ENCODE results near the gene DERL2. TPM values are rescaled to one million over a fixed set of nuclear protein-coding genes. Genes with fewer than 3 reads are reported as not detected.
A peak's percentile ranks its signal among the peaks of the same experiment; 100 is the strongest.

The DERL2 gene
- total RNA-seq, 4 donors from 2014 or later: 23.8 to 48.5 (median 26.2) TPM

DNA sequence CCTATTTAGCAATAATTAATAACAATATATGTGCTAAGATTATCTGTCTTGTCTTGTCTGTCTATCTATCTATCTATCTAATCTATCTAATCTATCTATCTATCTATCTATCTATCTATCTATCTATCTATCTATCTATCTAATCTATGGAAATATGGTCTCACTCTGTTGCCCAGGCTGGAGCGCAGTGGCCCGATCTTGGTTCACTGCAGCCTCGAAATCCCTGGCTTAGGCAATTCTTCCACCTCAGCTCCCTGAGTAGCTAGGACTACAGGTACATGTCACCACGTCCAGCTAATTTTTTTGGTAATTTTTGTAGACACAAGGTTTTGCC, 45.1 kb upstream of the DERL2 start:
- H3K27me3 ChIP-seq: no peaks in the 10 kb centered on the region
- H3K9me3 ChIP-seq: no peaks in the 10 kb centered on the region
- peaks cover 0 to 11% (median 3%) of the 10 kb centered on the region in 3 donors for H3K4me1 ChIP-seq
- TF ChIP-seq, protein P1, sequence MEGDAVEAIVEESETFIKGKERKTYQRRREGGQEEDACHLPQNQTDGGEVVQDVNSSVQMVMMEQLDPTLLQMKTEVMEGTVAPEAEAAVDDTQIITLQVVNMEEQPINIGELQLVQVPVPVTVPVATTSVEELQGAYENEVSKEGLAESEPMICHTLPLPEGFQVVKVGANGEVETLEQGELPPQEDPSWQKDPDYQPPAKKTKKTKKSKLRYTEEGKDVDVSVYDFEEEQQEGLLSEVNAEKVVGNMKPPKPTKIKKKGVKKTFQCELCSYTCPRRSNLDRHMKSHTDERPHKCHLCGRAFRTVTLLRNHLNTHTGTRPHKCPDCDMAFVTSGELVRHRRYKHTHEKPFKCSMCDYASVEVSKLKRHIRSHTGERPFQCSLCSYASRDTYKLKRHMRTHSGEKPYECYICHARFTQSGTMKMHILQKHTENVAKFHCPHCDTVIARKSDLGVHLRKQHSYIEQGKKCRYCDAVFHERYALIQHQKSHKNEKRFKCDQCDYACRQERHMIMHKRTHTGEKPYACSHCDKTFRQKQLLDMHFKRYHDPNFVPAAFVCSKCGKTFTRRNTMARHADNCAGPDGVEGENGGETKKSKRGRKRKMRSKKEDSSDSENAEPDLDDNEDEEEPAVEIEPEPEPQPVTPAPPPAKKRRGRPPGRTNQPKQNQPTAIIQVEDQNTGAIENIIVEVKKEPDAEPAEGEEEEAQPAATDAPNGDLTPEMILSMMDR (IDR thresholded peaks at IDR 0.05): no peak
- TF ChIP-seq POLR2AphosphoS5 (IDR thresholded peaks at IDR 0.05) (no peak), POLR2A (IDR thresholded peaks at IDR 0.05) (no peak), EP300 (IDR thresholded peaks at IDR 0.05) (no peak)
- H3K4me3 ChIP-seq: no peak overlapping the region
- H3K27ac ChIP-seq: no peak overlapping the region
- 92 to 97% methylated on average over 3 of the region's 4 CpGs for WGBS, 2 donors (ENCODE audit: low coverage in 1 of 2)
- H3K36me3 ChIP-seq: peaks cover 0 to 41% of the 10 kb centered on the region in 2 donors
- ATAC-seq: no peak

DNA sequence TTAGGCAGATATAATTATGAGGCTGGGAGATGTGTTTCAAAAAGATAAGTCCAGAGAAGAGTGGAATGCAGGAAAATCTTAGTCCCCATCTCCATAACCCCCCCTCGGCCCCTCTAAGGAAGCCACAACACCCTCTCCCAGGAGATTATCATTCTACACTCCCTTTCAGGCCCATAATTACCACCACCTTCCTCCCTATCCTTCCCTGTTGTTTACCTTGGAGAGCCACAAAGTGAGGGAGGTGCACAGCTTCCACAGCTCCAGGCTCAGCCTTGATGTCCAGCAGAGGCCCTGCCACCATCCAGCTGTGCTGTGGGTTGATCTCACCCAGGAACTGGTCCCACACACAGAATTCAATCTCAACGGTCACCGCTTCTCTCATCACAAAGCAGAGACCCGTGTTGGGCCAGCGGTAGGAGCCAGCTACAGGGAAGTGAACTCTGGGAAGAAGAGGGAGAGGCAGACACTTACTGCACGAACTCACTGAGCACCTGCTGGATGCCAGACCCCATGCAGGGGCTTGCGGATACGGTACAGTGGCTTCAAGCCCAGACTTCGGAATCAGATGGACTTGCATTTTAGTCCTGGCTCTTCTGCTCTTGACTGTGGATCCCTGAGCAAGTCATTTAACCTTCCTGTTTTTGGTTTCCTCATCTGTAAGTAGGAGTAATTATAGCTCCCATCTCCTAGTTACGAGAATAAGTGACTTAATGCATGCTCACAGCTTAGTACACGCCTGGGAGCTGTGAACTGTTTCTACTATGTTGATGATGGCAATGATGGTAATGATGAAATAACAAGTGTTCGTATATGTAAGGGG, 44.5 kb upstream of the DERL2 start:
- Histone ChIP-seq H3K36me3 (peaks cover 0 to 43% of the 10 kb centered on the region in 2 donors), H3K4me1 (peaks cover 0 to 11% (median 3%) of the 10 kb centered on the region in 3 donors), H3K9me3 (no peaks in the 10 kb centered on the region), H3K27ac (no peak overlapping the region), H3K4me3 (no peak overlapping the region), H3K27me3 (no peaks in the 10 kb centered on the region)
- ATAC-seq: no peak
- WGBS, 2 donors (ENCODE audit: low coverage in 1 of 2): 83 to 86% methylated on average over 6 to 8 of the region's 12 CpGs
- TF ChIP-seq, protein P1 (IDR thresholded peaks at IDR 0.05): no peak
- TF ChIP-seq POLR2A (IDR thresholded peaks at IDR 0.05): no peak

DNA sequence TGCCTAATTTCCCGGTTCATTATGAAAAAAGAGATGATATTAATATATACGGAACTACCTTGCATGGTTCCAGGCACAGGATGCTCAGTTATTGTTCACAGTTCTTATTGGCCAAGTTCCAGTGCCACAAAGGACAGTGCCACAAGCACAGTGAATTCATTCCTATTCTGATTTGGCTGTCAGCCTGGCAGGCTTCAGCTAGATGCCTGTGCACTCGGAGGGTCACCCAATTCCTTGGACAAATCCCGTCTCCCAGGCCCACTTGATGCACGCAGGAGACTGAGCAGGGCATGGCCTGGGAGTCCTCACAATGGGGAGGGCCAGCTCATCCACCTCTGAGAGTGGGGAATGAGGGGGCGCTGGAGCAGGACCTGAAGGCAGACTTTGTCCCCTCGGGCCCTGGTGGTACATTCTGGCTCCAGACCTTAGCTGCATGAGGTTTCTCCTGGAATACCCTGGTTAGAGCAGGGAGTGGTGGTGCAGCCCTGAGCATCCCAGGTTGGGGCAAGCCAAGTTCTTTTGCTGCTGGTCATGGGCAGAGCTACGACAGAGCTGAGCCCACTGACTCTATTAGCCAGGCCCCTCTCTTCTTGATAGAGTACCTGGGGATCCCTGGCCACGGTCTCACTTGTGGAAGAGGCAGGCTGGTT, 41.7 kb upstream of the DERL2 start:
- Histone ChIP-seq H3K36me3 (peaks cover 0 to 40% of the 10 kb centered on the region in 2 donors), H3K27me3 (no peaks in the 10 kb centered on the region), H3K4me3 (no peak overlapping the region), H3K9me3 (no peaks in the 10 kb centered on the region), H3K4me1 (peaks cover 0 to 11% (median 3%) of the 10 kb centered on the region in 3 donors), H3K27ac (peak overlapping the region in 3 of 4 donors; percentile 21 to 70 (median 42))
- TF ChIP-seq POLR2AphosphoS5 (IDR thresholded peaks at IDR 0.05) (no peak), EP300 (IDR thresholded peaks at IDR 0.05) (no peak), POLR2A (IDR thresholded peaks at IDR 0.05) (no peak)
- TF ChIP-seq, protein P1 (IDR thresholded peaks at IDR 0.05): no peak
- WGBS, 2 donors (ENCODE audit: low coverage in 1 of 2): 84 to 87% methylated on average over 4 to 5 of the region's 9 CpGs
- ATAC-seq: no peak

DNA sequence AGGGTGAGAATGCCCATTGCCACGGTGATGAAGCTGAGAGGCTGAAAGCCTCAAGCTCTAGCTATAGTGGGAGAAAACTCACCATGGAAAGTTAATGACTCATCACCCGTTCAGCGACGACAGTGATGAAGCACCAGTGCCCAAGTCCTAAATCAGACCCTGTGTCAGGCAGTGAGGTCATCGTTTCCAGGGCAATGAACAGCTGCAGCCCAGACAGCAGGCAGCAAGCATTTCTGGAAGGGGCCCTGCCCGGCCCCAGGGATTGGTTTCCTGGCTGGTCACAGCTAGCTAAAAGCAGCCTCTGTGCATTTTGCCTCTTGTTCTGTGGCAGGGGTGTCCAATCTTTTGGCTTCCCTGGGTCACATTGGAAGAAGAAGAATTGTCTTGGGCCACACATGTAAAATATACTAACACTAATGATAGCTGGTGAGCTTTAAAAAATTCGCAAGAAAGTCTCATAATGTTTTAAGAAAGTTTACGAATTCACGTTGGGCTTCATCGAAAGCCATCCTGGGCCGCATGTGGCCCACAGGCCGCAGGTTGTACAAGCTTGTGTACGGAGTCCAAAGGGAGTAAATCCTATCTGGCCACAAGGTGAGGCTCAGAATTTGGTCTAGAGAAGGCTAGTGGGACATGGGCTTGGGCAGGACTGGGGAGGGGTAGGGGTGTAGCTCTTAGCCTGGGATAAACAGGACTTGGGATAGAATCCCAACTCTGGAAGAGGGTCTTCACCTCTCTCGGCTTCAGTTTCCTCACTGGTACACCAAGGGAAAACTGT, 41.0 kb upstream of the DERL2 start:
- Histone ChIP-seq H3K27ac (peak overlapping the region in 3 of 4 donors; percentile 21 to 70 (median 42)), H3K27me3 (no peaks in the 10 kb centered on the region), H3K36me3 (peaks cover 0 to 41% of the 10 kb centered on the region in 2 donors), H3K4me3 (no peak overlapping the region), H3K4me1 (peaks cover 0 to 11% (median 3%) of the 10 kb centered on the region in 3 donors), H3K9me3 (no peaks in the 10 kb centered on the region)
- ATAC-seq: peak; percentile 66
- WGBS, 2 donors (ENCODE audit: low coverage in 1 of 2): 60 to 91% methylated on average over 1 to 8 of the region's 14 CpGs
- TF ChIP-seq EP300 (IDR thresholded peaks at IDR 0.05) (no peak), POLR2AphosphoS5 (IDR thresholded peaks at IDR 0.05) (peak; percentile 63), POLR2A (IDR thresholded peaks at IDR 0.05) (no peak)
- TF ChIP-seq, protein P1 (IDR thresholded peaks at IDR 0.05): no peak

All from gastroesophageal sphincter (tissue), 4 donors.